HG03342 (cell line): ENCODE data around the gene FBXO9.
"Not testable (repeated sequence)": the region's sequence is repeated elsewhere in the genome, so short reads cannot be mapped to it uniquely, and the experiment has no call there.

Experiments used
- ATAC-seq: cut with Tn5 transposase; IDR thresholded peaks from one replicate; pipeline ENCODE4 v1.9.1; 2021; ENCODE audit warnings: mild to moderate bottlenecking, moderate library complexity; ENCODE audit not compliant: unreplicated experiment

FBXO9 gene

GRCh38 chr6:53045891-53046673, 19.1 kb upstream of the FBXO9 start:
- ATAC-seq: no peak

GRCh38 chr6:53048431-53049195, 16.6 kb upstream of the FBXO9 start:
- peak; percentile 95 for ATAC-seq

- ATAC-seq: no peak
These were observed 15.8 kb upstream of the FBXO9 start for GRCh38 chr6:53049415-53049814.

GRCh38 chr6:53052152-53052551, 13.1 kb upstream of the FBXO9 start:
- ATAC-seq: not testable (repeated sequence)

- ATAC-seq: no peak
These were observed 10.7 kb upstream of the FBXO9 start for GRCh38 chr6:53054532-53054931.

- no peak for ATAC-seq
These were observed 9.3 kb upstream of the FBXO9 start for GRCh38 chr6:53055873-53056272.

GRCh38 chr6:53056273-53056672, 8.9 kb upstream of the FBXO9 start:
- ATAC-seq: no peak

GRCh38 chr6:53058388-53059195, 6.6 kb upstream of the FBXO9 start:
- ATAC-seq: no peak

- ATAC-seq: no peak
These were observed 5.3 kb upstream of the FBXO9 start for GRCh38 chr6:53059648-53060589.

- no peak for ATAC-seq
These were observed 3.0 kb upstream of the FBXO9 start for GRCh38 chr6:53062169-53062539.

GRCh38 chr6:53064255-53064654, 949 bp upstream of the FBXO9 start:
- not testable (repeated sequence) for ATAC-seq

GRCh38 chr6:53064726-53065265, 408 bp upstream of the FBXO9 start:
- peak; percentile 75 for ATAC-seq

GRCh38 chr6:53066077-53066417, 843 bp downstream of the FBXO9 start:
- ATAC-seq: no peak

GRCh38 chr6:53066874-53067706, 1.9 kb downstream of the FBXO9 start:
- no peak for ATAC-seq

GRCh38 chr6:53067849-53068361, 2.7 kb downstream of the FBXO9 start:
- no peak for ATAC-seq

- no peak for ATAC-seq
These were observed 4.2 kb downstream of the FBXO9 start for GRCh38 chr6:53069427-53069826.

GRCh38 chr6:53070806-53071205, 5.6 kb downstream of the FBXO9 start:
- ATAC-seq: peak; percentile 55

- ATAC-seq: no peak
These were observed 9.1 kb downstream of the FBXO9 start for GRCh38 chr6:53074347-53074746.

- no peak for ATAC-seq
These were observed 15.6 kb downstream of the FBXO9 start for GRCh38 chr6:53080813-53081212.
